ENCODE measurements around the gene COL8A2.

DNA sequence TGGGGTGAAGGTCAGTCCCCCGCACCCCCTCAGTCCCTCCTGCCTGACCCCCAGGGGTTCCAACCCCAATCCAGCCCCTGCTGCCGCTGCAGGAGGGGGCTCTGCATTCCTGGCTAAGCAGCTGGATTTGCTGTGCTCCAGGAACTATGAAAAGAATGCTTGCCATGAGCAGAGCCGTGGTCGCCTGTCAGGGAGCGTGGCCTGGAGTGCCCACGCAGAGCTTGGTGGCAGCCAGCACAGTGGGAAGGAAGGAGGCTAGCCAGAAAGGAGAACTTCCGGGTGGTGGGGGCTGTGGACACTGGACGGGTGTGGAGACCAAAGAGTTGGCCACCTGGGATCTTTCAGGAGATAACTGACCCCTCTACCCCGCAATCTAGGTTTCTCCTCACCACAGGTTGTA lies 5.6 kb downstream of the COL8A2 start:
- TF ChIP-seq, protein P1, sequence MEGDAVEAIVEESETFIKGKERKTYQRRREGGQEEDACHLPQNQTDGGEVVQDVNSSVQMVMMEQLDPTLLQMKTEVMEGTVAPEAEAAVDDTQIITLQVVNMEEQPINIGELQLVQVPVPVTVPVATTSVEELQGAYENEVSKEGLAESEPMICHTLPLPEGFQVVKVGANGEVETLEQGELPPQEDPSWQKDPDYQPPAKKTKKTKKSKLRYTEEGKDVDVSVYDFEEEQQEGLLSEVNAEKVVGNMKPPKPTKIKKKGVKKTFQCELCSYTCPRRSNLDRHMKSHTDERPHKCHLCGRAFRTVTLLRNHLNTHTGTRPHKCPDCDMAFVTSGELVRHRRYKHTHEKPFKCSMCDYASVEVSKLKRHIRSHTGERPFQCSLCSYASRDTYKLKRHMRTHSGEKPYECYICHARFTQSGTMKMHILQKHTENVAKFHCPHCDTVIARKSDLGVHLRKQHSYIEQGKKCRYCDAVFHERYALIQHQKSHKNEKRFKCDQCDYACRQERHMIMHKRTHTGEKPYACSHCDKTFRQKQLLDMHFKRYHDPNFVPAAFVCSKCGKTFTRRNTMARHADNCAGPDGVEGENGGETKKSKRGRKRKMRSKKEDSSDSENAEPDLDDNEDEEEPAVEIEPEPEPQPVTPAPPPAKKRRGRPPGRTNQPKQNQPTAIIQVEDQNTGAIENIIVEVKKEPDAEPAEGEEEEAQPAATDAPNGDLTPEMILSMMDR (IDR thresholded peaks at IDR 0.05; ENCODE audit: low read length) = no peak
- TF ChIP-seq EZH2 (IDR thresholded peaks at IDR 0.05; ENCODE audit: borderline replicate concordance, low read length) = no peak

Measured in OCI-LY1 (cell line).